AG04450 (cell line): ENCODE results near the gene SRGN. TPM values are rescaled to one million over a fixed set of nuclear protein-coding genes. Genes with fewer than 3 reads are reported as not detected.

Experiments used
- CTCF ChIA-PET: fragments of 300-600, 350-600 bp; formaldehyde crosslinking; extraction: SDS; loops from one replicate; lab custom pipeline; 2022; ENCODE audit warnings: antibody characterized with exemption, inconsistent platforms; lab: Charles Lee
- POLR2A ChIA-PET: fragments of 350-600 bp; formaldehyde crosslinking; extraction: SDS; loops from one replicate; lab custom pipeline; 2021; ENCODE audit warnings: antibody characterized with exemption, inconsistent platforms; lab: Yijun Ruan, JAX
- DNase-seq: peaks from one replicate; pipeline ENCODE4 v3.0.0-alpha.2; 2011; ENCODE audit warnings: low read depth, low spot score
- H3K27ac ChIP-seq: one replicate; pipeline ENCODE4 v1.5.1; 2012; ENCODE audit warnings: low read depth, low read length, control low read depth
- H3K27me3 ChIP-seq: one replicate; pipeline ENCODE4 v1.6.0; 2012; ENCODE audit warnings: low read length; ENCODE audit not compliant: control insufficient read depth, insufficient read depth
- H3K4me3 ChIP-seq: 2 replicates; pipeline ENCODE4 v1.5.1; 2011; ENCODE audit warnings: mild to moderate bottlenecking, low read depth, low read length, control low read depth
- H3K9me3 ChIP-seq: 2 replicates; pipeline ENCODE4 v1.5.1; 2012; ENCODE audit warnings: low read length; ENCODE audit not compliant: control insufficient read depth, insufficient read depth
- polyA plus RNA-seq: library from polyadenylated mRNA; depleted of rRNA; stranded (reverse); fragments of >200 nt; gene quantifications from 2 replicates; pipeline ENCODE4 v1.2.3, GENCODE V29; 2011
- TF ChIP-seq, protein P1 (sequence below): IDR thresholded peaks from 2 replicates; pipeline ENCODE4 v1.5.1; 2011; ENCODE audit warnings: low read depth, low read length, control low read depth, inconsistent platforms

SRGN gene
- polyA plus RNA-seq, 1 experiment = 154 TPM

- peak; percentile 97 for DNase-seq
- Histone ChIP-seq H3K4me3 (peak overlapping the region; percentile 54), H3K9me3 (no peaks in the 10 kb centered on the region; the same call in 1 of the 2 replicates), H3K27ac (peak overlapping the region; percentile 100), H3K27me3 (no peaks in the 10 kb centered on the region)
- POLR2A ChIA-PET = interaction anchor here (0.6 kb wide), 1 partner anchor 17 kb away, joined by 3 read pairs; no protein-coding TSS in a partner anchor
- CTCF ChIA-PET = interaction anchor here (4.8 kb wide), 1 partner anchor 32 kb away, joined by 19 read pairs; no protein-coding TSS in a partner anchor
- TF ChIP-seq, protein P1, sequence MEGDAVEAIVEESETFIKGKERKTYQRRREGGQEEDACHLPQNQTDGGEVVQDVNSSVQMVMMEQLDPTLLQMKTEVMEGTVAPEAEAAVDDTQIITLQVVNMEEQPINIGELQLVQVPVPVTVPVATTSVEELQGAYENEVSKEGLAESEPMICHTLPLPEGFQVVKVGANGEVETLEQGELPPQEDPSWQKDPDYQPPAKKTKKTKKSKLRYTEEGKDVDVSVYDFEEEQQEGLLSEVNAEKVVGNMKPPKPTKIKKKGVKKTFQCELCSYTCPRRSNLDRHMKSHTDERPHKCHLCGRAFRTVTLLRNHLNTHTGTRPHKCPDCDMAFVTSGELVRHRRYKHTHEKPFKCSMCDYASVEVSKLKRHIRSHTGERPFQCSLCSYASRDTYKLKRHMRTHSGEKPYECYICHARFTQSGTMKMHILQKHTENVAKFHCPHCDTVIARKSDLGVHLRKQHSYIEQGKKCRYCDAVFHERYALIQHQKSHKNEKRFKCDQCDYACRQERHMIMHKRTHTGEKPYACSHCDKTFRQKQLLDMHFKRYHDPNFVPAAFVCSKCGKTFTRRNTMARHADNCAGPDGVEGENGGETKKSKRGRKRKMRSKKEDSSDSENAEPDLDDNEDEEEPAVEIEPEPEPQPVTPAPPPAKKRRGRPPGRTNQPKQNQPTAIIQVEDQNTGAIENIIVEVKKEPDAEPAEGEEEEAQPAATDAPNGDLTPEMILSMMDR = no peak
Measured at GRCh38 chr10:69061305-69062161, 26.4 kb upstream of the SRGN start.

DNA sequence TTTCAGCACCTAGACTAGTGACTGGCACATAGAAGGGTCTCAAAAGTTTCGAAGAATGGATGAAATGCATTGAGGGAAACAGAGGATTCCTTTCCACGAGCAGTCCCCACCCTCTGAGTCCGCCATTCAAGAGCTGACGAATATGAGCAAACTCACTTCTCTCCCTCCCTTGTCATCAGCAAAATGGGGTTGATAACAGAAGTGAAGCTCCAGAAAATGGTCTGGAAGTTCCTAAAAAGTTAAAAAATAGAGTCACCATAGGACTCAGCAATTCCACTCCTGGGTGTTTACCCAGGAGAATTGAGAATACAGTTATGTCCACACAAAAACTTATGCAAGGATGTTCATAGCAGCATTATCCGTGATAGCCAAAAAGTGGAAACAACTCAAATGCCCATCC, 25.0 kb upstream of the SRGN start:
- H3K27me3 ChIP-seq = no peaks in the 10 kb centered on the region
- peak overlapping the region; percentile 100 for H3K27ac ChIP-seq
- POLR2A ChIA-PET = no interaction called here
- CTCF ChIA-PET = interaction anchor here (4.8 kb wide), 1 partner anchor 31 kb away, joined by 19 read pairs; no protein-coding TSS in a partner anchor
- no peaks in the 10 kb centered on the region for H3K9me3 ChIP-seq
- DNase-seq = no peak
- H3K4me3 ChIP-seq = no peak overlapping the region
- TF ChIP-seq, protein P1 = no peak

- DNase-seq = no peak
- Histone ChIP-seq H3K27ac (no peak overlapping the region), H3K9me3 (no peaks in the 10 kb centered on the region), H3K4me3 (no peak overlapping the region), H3K27me3 (no peaks in the 10 kb centered on the region)
- ChIA-PET CTCF (interaction anchor here (0.6 to 4.8 kb wide), 3 partner anchors 23 to 60 kb away, joined by 4 to 19 read pairs (median 5); partner anchors contain the start of gene SRGN), POLR2A (interaction anchor here (0.5 kb wide), 1 partner anchor 19 kb away, joined by 4 read pairs; no protein-coding TSS in a partner anchor)
- TF ChIP-seq, protein P1 = no peak
Measured at GRCh38 chr10:69064762-69065328, 23.1 kb upstream of the SRGN start.

- Histone ChIP-seq H3K4me3 (no peak overlapping the region), H3K27me3 (no peaks in the 10 kb centered on the region), H3K27ac (peak overlapping the region; percentile 75), H3K9me3 (no peaks in the 10 kb centered on the region)
- ChIA-PET CTCF (interaction anchor here (1.6 to 4.8 kb wide), 2 partner anchors 28 to 61 kb away, joined by 4 to 19 read pairs; no protein-coding TSS in a partner anchor), POLR2A (interaction anchor here (0.5 kb wide), 1 partner anchor 20 kb away, joined by 4 read pairs; no protein-coding TSS in a partner anchor)
- TF ChIP-seq, protein P1 = no peak
- DNase-seq = no peak
Measured at GRCh38 chr10:69065406-69066361, 22.2 kb upstream of the SRGN start.
